ENCODE data around the gene ABCC1.

Gene ABCC1

DNA sequence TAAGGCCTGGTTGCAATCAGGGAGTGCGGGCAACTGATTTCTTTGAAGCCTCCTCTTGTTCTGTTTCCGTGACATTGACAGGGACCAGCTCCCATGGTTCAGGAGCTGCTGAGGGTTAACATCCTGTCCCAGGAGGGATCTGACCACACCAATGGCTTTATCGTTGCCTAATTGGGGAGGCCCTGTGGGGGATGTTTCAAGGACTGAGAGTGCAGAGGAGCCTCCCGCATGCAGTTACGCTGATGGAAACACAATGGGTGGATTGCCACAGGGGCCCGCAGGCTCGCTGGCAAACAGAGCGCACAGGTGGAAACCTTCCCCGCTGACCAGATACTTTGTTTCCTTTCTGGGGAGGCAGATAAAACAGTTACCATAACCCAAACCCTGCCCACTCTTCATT, 23.8 kb upstream of the ABCC1 start:
- Histone ChIP-seq H3F3A (ENCODE audit: control insufficient read depth, insufficient read depth) (no peaks in the 10 kb centered on the region), H3K4me1 (ENCODE audit: control insufficient read depth, low read length) (no peaks in the 10 kb centered on the region), H3K9me3 (ENCODE audit: control insufficient read depth, insufficient read depth, low read length) (no peaks in the 10 kb centered on the region), H3K4me3 (ENCODE audit: low read length) (no peak overlapping the region), H3K27me3 (ENCODE audit: control insufficient read depth, low read length) (no peaks in the 10 kb centered on the region), H3K36me3 (ENCODE audit: control insufficient read depth, low read length) (no peaks in the 10 kb centered on the region), H4K20me1 (ENCODE audit: control insufficient read depth, insufficient read depth, low read depth, low read length) (no peaks in the 10 kb centered on the region), H3K9me2 (replicated peaks; ENCODE audit: control insufficient read depth, low read length) (no peaks in the 10 kb centered on the region), H3K4me2 (ENCODE audit: low read length) (no peak overlapping the region), H3K27ac (ENCODE audit: low read depth, low read length) (no peak overlapping the region), H3K79me2 (ENCODE audit: control insufficient read depth, low read length) (no peaks in the 10 kb centered on the region)
- TF ChIP-seq CTCF (IDR thresholded peaks at IDR 0.05; ENCODE audit: low read depth, low read length, poor library complexity, severe bottlenecking) (no peak), EZH2phosphoT487 (IDR thresholded peaks at IDR 0.05; ENCODE audit: borderline replicate concordance, low read length) (no peak)

DNA sequence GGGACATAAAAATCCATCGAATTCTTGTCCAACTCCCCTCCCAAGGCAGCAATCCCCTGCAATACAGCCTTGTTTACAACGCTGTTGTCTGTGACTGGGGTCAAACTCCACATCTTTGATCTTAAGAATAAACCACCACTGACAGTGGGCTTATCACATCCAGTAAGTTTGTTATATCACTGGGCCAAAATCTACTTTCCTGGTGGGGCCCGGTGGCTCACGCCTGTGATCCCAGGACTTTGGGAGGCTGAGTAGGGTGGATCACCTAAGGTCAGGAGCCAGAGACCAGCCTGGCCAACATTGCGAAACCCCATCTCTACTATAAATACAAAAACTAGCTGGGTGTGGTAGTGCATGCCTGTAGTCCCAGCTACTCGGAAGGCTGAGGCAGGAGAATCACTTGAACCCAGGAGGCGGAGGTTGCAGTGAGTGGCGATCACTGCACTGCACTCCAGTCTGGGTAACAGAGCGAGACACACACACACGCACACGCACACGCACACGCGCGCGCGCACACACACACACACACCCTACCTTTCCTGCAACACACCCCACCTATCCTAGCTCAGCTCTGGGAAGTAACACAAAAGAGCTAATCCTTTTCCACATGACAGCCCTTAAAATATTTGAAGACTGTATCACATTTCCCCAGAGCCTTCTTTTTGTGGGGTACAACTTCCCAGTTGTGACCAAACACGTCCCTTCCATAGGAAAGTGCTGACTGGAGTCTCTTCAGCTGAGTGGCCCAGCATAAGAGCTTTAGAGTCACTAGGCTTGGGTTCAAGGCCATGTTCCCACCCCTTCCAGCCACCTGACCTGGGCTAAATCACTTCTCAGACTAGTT, 20.9 kb upstream of the ABCC1 start:
- Histone ChIP-seq H3K4me3 (ENCODE audit: low read length) (no peak overlapping the region), H3K4me1 (ENCODE audit: control insufficient read depth, low read length) (no peaks in the 10 kb centered on the region), H3K9me3 (ENCODE audit: control insufficient read depth, insufficient read depth, low read length) (no peaks in the 10 kb centered on the region), H3K27me3 (ENCODE audit: control insufficient read depth, low read length) (no peaks in the 10 kb centered on the region; the same call in 1 of the 2 replicates), H3K79me2 (ENCODE audit: control insufficient read depth, low read length) (no peaks in the 10 kb centered on the region), H3K36me3 (ENCODE audit: control insufficient read depth, low read length) (no peaks in the 10 kb centered on the region), H4K20me1 (ENCODE audit: control insufficient read depth, insufficient read depth, low read depth, low read length) (no peaks in the 10 kb centered on the region), H3K4me2 (ENCODE audit: low read length) (no peak overlapping the region), H3F3A (ENCODE audit: control insufficient read depth, insufficient read depth) (no peaks in the 10 kb centered on the region), H3K27ac (ENCODE audit: low read depth, low read length) (no peak overlapping the region), H3K9me2 (replicated peaks; ENCODE audit: control insufficient read depth, low read length) (no peaks in the 10 kb centered on the region)
- TF ChIP-seq EZH2phosphoT487 (IDR thresholded peaks at IDR 0.05; ENCODE audit: borderline replicate concordance, low read length) (no peak), CTCF (IDR thresholded peaks at IDR 0.05; ENCODE audit: low read depth, low read length, poor library complexity, severe bottlenecking) (no peak)

- H3K9me2 ChIP-seq (replicated peaks; ENCODE audit: control insufficient read depth, low read length): no peaks in the 10 kb centered on the region
- H3K4me3 ChIP-seq (ENCODE audit: low read length): no peak overlapping the region
- H3K27ac ChIP-seq (ENCODE audit: low read depth, low read length): no peak overlapping the region
- H3K79me2 ChIP-seq (ENCODE audit: control insufficient read depth, low read length): no peaks in the 10 kb centered on the region
- no peak overlapping the region for H3K4me2 ChIP-seq (ENCODE audit: low read length)
- peaks cover 5% of the 10 kb centered on the region for H3K9me3 ChIP-seq (ENCODE audit: control insufficient read depth, insufficient read depth, low read length)
- no peaks in the 10 kb centered on the region for H4K20me1 ChIP-seq (ENCODE audit: control insufficient read depth, insufficient read depth, low read depth, low read length)
- H3F3A ChIP-seq (ENCODE audit: control insufficient read depth, insufficient read depth): no peaks in the 10 kb centered on the region
- H3K36me3 ChIP-seq (ENCODE audit: control insufficient read depth, low read length): no peaks in the 10 kb centered on the region
- no peaks in the 10 kb centered on the region for H3K4me1 ChIP-seq (ENCODE audit: control insufficient read depth, low read length)
- TF ChIP-seq EZH2phosphoT487 (IDR thresholded peaks at IDR 0.05; ENCODE audit: borderline replicate concordance, low read length) (no peak), CTCF (IDR thresholded peaks at IDR 0.05; ENCODE audit: low read depth, low read length, poor library complexity, severe bottlenecking) (no peak)
- H3K27me3 ChIP-seq (ENCODE audit: control insufficient read depth, low read length): peaks cover 3% of the 10 kb centered on the region; the same call in 1 of the 2 replicates
Measured at GRCh38 chr16:15932939-15933338, 16.5 kb upstream of the ABCC1 start.

Measured in DOHH2 (cell line).